GM18907 (cell line): ENCODE data around the gene PALLD.

Experiments
- ATAC-seq: cut with Tn5 transposase; IDR thresholded peaks from one replicate; pipeline ENCODE4 v1.9.1; 2021; ENCODE audit warnings: mild to moderate bottlenecking, moderate library complexity; ENCODE audit not compliant: unreplicated experiment

PALLD gene

GRCh38 chr4:168524006-168524405 lies 27.2 kb downstream of the PALLD start:
- ATAC-seq = peak; percentile 71

- ATAC-seq = no peak
These were observed 28.0 kb downstream of the PALLD start for GRCh38 chr4:168524897-168525296.

GRCh38 chr4:168527560-168527959 lies 30.7 kb downstream of the PALLD start:
- no peak for ATAC-seq

- ATAC-seq = no peak
These were observed 31.5 kb downstream of the PALLD start for GRCh38 chr4:168528131-168528949.

- ATAC-seq = no peak
These were observed 32.4 kb downstream of the PALLD start for GRCh38 chr4:168529257-168529656.

- no peak for ATAC-seq
These were observed 34.5 kb downstream of the PALLD start for GRCh38 chr4:168531305-168531704.

GRCh38 chr4:168534535-168534934 lies 37.7 kb downstream of the PALLD start:
- no peak for ATAC-seq

GRCh38 chr4:168535689-168536088 lies 38.8 kb downstream of the PALLD start:
- ATAC-seq = no peak

- no peak for ATAC-seq
These were observed 39.6 kb downstream of the PALLD start for GRCh38 chr4:168536448-168536847.

- no peak for ATAC-seq
These were observed 40.2 kb downstream of the PALLD start for GRCh38 chr4:168537086-168537485.

- ATAC-seq = no peak
These were observed 40.7 kb downstream of the PALLD start for GRCh38 chr4:168537571-168537970.

- ATAC-seq = no peak
These were observed 41.8 kb downstream of the PALLD start for GRCh38 chr4:168538632-168539031.

GRCh38 chr4:168540086-168540485 lies 43.2 kb downstream of the PALLD start:
- ATAC-seq = no peak

GRCh38 chr4:168540503-168541265 lies 43.8 kb downstream of the PALLD start:
- ATAC-seq = no peak

- no peak for ATAC-seq
These were observed 44.6 kb downstream of the PALLD start for GRCh38 chr4:168541266-168541953.

GRCh38 chr4:168549143-168549542 lies 52.3 kb downstream of the PALLD start:
- ATAC-seq = no peak

- ATAC-seq = no peak
These were observed 53.4 kb downstream of the PALLD start for GRCh38 chr4:168550064-168550766.

- no peak for ATAC-seq
These were observed 54.4 kb downstream of the PALLD start for GRCh38 chr4:168551211-168551610.

GRCh38 chr4:168551945-168552695 lies 55.3 kb downstream of the PALLD start:
- ATAC-seq = no peak

- ATAC-seq = no peak
These were observed 57.0 kb downstream of the PALLD start for GRCh38 chr4:168553714-168554370.
